HG03354 (cell line): ENCODE data around the gene CELF2.
"Not testable (repeated sequence)": the region's sequence is repeated elsewhere in the genome, so short reads cannot be mapped to it uniquely, and the experiment has no call there.

Source experiments
- ATAC-seq: cut with Tn5 transposase; IDR thresholded peaks from one replicate; pipeline ENCODE4 v1.9.1; 2021; ENCODE audit warnings: mild to moderate bottlenecking; ENCODE audit not compliant: unreplicated experiment, poor library complexity, severe bottlenecking

The CELF2 gene

DNA sequence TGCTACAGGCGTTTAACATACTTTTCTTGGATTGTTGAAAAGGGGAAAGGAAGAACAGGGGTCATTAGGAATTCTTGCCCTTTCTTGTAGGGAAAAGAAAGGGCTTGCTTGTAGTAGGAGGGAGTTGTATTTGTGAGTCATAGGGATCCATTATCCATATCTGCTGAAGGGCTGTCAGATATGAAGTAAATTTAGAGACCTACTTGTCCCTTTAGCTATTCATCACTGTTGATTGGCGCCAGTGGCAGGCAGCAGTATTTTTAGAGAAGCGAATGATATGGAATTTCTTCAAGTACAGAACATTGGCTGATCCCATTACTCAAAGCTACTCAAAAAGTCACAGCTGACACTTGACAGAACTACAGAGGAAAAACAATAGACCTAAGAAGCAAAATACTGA is 97.7 kb downstream of the CELF2 start:
- no peak for ATAC-seq

DNA sequence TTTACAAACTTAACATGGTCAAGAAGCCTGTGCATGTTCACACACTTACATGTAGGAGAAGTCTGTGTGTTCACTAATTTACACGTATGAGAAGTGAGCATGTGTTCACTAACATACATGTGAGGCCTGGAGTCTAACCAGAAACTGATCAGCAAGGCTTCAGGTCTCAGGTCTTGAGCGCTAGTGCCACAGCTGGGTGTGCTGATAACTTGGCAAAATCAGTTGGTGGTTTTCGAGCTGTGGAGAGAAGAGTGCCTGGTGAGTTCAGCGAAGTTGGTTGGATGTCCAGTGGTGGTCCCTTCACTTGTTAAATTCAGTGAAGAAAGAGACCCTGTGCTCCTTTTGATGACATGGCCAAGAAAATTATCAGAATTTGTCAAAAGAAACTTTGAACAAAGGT is 98.7 kb downstream of the CELF2 start:
- ATAC-seq: no peak

DNA sequence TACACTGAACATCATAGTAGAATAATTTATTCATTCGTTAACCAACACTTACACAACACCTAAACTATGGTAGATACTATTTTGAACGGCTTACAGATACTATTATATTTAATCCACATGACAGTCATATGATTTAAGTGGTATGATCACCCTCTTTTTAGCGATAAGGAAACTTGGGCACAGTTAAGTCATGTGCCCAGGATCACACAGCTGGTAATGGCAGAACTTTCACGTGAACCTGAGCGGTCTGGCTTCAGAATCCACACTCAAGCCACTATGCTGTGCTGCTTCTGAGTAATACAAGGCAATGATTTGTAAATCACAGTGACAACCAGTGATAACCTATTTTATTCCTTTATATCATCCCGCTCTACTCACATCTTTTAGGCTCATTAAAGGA is 99.1 kb downstream of the CELF2 start:
- ATAC-seq: no peak

GRCh38 chr10:11118686-11119085 is 101.0 kb downstream of the CELF2 start:
- no peak for ATAC-seq

GRCh38 chr10:11119843-11120242 is 102.2 kb downstream of the CELF2 start:
- ATAC-seq: no peak

DNA sequence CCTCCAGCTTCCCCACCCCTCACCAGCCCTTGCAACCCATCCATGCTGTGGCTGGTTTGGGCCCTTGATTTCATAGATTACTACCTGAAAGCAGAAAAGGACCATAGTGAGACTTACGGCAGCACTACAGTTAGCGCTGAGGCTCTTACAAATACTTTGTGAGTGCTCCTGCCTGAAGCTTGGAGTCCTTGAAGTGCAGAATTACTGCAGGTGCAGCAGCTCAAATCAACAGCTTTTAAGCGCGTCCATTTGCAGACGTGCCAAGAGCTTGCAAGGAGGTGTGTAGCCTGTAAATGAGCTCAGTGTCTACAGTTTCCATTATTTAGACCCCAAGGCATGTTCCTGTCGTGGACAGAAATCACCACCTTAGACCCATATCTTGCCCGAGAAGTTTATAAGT is 103.0 kb downstream of the CELF2 start:
- ATAC-seq: no peak

GRCh38 chr10:11123892-11124291 is 106.2 kb downstream of the CELF2 start:
- not testable (repeated sequence) for ATAC-seq

DNA sequence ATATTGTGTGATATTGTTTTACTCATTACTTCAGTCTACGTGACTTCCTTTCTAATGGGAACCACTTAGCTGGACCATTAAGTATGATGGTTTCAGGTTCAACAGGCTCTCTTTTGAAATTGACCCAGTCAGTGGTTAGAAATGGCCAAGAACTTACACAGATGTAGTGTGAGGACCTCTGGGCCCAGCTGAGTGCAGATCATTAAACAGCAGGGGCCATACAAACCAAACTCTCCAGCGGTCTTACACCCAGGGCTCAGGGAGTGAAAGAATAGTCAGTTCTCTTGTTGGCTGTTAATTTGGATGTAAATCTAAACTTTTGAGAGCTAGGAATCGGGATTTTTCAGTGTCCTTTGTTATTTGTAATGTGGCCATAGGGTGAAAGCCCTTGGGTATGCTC is 107.3 kb downstream of the CELF2 start:
- ATAC-seq: no peak

DNA sequence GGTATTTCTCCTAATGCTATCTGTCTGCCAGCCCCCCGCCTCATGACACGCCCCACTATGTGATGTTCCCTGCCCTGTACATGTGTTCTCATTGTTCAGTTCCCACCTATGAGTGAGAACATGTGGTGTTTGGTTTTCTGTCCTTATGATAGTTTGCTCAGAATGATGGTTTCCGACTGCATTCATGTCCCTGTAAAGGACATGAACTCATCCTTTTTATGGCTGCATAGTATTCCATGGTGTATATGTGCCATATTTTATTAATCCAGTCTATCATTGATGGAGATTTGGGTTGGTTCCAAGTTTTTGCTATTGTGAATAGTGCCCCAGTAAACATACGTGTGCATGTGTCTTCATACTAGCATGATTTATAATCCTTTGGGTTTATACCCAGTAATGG is 109.3 kb downstream of the CELF2 start:
- not testable (repeated sequence) for ATAC-seq

DNA sequence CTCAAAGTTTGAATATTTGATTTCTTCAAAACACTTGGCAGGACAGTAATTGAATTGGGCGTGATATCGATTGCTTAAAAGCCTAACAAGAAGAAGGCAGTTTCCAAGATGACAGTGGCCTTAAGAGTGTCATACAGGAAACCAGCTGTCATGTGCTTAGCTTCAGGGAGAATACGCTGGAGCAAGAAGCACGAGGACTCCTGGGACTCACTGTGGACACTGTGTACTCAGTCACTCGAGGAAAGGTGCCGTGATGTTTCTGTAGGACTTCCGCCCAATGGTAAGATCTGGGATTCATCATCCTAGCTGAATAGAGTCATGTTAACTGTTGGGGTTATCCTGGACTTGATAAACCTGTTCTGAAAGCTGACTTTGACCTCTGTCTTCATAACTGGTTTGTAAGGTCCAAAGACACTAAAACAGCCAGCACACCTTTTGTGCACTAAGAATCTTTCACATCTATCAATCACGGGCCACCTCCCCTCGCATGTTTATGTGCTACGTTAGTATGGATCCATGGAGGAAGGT is 113.5 kb downstream of the CELF2 start:
- no peak for ATAC-seq

DNA sequence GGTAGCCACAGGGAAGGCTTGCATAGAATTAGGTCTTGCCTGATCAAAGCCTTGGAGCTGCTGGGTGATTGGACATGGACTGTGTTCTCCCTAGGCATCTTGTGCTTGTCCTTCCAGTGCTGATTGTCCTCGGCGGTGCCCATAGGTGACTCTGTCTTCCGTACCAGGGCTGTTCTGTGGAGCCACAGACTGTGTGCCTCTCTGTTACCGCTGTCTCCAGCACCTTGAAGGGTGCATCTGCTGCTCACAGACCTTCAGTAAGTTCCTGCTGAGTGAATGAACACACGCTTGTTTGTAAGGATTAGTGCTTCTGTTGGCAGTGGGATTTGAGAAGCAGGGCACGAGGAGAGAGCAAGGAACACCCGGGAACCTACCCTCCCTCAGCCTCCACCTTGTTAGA is 116.7 kb downstream of the CELF2 start:
- no peak for ATAC-seq

DNA sequence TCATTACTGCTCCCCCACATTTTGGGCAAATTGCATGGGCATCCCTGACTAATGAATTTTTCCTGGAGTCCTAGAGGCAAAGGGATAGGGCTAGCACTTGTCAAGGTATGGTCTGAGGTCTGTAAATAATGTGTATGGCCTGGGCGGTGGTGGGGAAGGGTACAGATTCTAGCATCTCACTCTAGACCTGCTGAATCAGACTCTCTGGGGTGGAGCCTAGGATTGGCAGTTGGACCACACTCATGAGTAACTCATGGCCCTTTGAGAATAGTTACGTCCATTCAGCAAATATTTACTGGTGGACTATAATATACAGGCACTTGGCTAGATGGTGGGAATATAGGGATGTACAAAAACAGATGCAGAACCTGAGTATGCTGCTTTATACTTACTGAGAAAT is 118.0 kb downstream of the CELF2 start:
- no peak for ATAC-seq

DNA sequence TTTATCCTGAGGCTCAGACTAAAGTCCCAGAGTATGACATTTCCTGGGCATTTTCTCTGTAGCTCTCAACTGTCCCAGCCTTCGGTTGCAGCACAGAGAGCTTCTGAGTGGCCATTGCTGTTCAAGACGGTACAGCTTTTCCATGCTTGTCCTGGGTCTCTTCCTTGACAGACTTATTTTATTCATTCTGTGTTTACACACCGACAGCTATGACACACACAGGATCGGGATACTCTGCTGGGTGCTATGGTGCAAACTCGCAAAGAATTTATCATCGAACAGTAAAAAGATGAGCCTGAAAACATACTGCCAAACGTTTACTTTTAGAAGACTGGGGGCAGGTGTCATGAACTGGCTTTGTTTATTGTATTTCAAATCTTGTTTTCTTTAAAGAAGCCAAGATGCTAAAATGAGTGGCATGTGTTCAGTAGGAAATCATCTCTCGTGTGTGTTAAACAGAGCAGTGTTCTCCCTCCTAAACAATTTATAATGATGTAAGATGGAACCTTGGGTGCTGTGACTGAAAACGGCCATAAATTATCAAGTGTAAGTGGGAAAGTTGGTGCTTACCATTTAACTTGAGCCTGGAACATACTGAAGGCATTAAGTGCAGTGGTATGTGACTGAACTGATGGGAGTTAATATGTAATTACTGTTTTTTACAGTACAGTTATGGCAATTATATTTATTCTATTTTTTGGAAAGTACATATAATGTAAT is 120.8 kb downstream of the CELF2 start:
- ATAC-seq: no peak

GRCh38 chr10:11140963-11141362 is 123.3 kb downstream of the CELF2 start:
- ATAC-seq: no peak

DNA sequence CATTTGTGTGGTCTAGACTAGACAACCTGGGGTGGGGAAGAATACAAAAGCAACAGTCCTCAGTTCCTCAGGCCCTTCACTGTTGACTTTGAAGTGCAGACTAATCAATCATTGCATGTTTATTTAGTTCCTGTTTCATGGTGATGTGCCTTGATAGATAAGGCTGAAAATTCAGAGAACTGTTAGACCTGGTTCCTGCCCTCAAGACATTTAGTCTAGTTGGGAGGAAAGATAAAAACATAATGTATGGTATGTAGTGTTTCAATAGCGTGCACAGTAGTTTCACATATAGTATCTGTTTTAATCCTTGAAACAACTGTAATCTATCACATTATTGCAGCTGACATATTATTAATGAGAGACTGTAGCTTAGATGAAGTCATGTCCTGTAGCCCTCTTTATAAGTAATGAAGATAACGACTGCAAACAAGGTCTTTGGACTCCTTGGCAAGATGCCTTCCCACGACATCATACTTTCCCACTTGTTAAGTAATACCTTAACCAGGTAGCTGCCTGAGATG is 124.0 kb downstream of the CELF2 start:
- ATAC-seq: no peak

DNA sequence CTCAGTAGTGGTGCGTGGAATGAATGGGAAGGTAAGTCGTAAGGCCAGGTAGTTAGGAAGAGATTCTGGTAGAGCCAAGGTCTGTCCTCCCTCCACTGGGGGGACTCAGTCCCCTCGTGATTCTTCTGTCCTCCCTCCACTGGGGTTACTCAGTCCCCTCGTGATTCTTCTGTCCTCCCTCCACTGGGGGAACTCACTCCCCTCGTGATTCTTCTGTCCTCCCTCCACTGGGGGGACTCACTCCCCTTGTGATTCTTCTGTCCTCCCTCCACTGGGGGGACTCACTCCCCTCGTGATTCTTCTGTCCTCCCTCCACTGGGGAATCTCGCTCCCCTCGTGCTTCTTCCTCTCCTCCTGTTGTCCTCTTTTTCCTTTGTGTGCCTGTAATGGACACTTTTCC is 125.1 kb downstream of the CELF2 start:
- ATAC-seq: no peak

DNA sequence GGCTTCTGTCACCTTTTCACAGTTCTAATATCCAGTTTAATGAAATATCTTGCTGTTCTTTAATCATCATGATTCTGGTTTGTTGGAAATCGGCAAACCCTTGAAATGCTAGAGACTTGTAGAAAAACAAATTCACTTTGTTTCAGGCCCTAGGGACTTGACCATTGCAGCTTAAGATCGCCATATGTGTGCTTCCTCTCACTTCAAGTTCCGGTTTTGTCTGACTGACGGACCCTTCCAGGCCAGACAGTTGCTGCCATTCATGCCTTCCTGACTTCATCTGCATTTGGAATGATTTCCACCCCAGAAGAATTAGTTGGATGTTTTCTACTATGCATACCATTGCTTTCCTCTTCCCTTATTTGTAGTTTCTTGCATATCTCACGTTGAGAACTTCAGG is 125.6 kb downstream of the CELF2 start:
- ATAC-seq: peak; percentile 55

DNA sequence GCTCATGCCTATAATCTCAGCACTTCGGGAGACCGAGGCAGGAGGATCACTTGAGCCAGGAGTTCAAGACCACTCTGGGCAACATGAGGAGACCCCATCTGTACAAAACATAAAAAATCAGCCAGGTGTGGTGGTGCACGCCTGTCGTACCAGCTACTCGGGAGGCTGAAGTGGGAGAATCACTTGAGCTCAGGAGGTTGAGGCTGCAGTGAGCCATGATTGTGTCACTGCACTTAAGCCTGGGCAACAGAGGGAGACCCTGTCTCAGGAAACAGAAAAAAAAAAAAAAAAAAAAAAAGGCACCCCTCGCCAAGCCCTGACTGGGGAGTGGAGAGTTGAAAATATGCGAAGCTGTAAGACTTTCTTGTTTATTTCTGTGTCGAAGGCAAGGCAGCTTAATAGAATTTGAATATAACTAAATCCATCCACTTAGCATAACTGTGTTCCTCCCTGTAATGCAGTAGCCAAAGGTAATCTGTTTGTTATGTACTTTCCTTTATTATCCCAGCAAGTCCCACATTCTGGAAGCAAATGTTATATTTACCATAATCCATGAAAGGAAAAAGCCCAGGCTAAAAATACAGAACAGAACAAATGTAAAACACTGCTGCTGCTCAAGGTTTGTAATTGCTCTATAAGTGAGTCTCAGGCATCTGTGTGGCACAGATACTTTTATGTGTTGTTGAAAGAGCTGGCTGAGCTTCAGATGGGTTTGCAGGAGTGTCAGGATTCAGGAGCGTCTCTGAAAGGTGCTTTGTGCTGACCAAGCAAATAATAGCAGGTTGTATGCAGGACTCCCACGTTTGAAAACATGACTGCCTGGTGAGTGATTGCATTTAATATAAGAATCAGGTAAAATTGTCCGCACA is 127.2 kb downstream of the CELF2 start:
- ATAC-seq: peak; percentile 11

- ATAC-seq: peak; percentile 66
Measured at GRCh38 chr10:11145495-11145855, 127.8 kb downstream of the CELF2 start.

DNA sequence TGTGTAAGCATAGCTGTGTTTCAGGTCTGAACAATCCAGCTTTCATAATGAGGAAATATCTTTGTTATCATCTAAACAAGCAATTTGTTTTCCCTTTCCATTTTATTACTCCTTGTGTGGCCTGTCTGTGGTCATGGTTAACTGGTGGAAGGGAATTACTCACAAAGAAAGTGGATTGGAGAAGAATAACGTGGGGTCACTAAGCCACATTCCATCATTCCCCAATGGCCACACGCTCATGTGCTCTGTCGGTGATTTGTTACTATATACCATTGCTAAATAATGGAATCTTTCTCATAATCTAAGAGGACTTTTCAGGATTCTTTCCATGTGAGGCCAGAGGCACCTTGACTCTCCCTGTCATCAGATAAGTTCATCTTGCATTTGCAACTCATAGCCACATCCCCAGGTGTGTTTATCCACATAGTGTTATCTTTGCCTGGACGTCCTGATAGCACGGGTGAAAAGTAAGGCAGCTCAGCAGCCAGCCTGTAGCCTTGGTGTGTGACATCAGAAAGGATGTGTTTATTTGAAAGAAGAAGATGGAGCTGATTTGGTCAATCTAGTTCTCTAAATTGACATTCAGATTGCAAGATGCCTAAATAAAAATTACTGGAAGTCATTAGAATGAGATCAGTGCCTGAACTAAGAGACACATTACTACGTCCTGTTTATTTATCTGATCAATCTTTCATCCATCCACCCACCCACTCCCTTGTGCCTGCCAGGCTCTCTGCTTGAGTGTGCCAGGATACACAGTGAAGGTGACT is 128.9 kb downstream of the CELF2 start:
- ATAC-seq: no peak
